ENCODE results near the gene STAT4.

The STAT4 gene

GRCh38 chr2:191144217-191144616, 6.6 kb downstream of the STAT4 start:
- no peak for DNase-seq

GRCh38 chr2:191143791-191144190, 7.0 kb downstream of the STAT4 start:
- no peak for DNase-seq

DNA sequence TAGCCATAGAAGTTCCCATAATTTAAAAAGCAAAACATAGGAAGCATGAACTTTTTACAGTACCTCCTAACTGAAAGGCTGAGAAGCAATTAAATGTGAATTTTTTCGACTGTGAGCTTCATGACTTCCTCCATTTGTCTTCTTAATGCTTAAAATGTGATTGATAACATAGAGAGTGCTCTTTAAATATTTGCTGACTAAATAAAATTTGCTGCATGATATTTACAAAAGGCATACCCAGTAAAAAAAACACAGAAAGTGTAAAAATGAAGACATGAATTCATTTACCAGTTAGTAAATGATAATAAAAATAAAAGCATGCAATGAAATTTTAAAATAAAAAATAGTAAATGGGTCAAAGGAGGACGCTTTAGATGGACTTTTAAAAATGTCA, 21.9 kb downstream of the STAT4 start:
- no peak for DNase-seq

GRCh38 chr2:191128172-191128910, 22.5 kb downstream of the STAT4 start:
- DNase-seq: no peak

GRCh38 chr2:191127235-191127634, 23.6 kb downstream of the STAT4 start:
- DNase-seq: no peak

DNA sequence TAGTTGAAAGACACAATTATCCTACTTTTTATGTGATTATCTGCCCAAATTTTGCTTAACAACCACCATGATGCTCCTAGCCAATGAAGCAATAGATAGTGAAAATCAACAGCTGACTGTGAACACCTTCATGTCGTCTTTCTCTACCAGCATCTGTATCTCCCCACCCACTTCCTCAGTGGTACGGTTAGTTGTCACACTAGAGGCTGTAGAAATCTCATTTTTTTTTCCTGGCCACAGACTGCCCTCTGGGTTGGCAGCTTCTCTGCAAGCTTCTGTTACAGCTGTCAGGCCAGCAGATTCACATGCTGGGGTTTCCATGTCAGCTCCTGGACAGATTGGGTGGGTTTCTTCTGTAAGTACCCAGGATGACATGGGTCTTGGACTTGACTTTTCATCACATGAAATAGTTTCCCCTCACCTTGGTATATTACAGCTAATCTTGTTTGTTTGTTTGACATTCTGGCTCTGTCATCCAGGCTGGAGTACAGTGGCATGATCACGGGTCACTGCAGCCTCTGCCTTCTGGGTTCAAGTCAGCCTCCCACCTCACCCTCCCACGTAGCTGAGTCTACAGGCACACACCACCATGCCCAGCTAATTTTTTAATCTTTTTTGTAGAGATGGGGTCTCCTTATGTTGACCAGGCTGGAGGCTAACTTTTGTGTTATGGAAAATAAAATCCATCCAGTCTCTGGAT, 24.3 kb downstream of the STAT4 start:
- no peak for DNase-seq

- DNase-seq: no peak
Observed at GRCh38 chr2:191125646-191126045, 25.1 kb downstream of the STAT4 start.

DNA sequence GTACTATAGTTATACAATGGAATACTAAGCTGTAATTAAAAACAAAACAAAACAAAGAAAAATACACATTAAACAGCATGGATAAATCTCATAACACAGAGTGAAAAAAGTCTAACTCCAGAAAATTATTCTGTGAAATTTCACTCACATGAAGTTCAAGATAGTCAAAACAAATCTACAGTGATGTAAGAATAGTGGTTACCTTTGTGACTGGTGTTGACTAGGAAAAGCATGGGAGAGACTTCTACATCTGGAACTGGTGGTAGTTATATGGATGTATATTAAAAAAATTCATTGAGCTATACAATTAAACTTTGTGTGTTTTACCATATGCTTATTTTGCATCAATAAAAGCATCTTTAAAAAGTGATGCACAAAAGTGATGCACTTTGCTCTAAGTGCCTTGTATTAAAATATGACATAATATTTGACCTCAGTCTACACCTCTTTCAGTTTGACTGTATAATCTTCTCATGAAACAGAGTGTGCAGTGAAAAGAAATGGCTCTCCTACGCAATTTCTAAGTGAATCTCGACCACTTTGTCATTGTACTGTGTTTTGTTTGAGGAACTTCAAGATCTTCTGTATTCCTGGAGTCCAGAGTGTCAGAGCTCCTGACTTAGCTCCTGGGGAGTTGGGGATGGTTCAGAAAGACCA, 28.0 kb downstream of the STAT4 start:
- no peak for DNase-seq

GRCh38 chr2:191117341-191117740, 33.5 kb downstream of the STAT4 start:
- no peak for DNase-seq

DNA sequence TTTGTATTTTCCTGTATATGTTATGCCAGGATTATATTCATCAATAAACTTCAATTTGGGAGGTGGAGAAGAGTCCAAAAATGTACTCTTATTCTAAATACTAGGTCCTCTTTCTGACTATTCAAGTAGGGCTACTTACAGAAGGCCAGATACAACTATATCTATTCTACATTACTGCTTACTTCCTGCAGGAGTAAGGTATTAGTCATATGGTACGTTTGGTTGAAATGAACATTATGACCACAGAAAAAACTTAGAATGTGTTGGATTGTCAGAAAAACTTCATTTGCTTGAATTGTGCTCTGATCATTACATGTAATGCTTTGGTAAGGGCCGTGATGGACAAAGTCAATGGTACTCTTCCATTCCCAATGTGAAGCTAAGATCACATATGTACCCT, 35.0 kb downstream of the STAT4 start:
- no peak for DNase-seq

- DNase-seq: peak; percentile 64
Observed at GRCh38 chr2:191115391-191115790, 35.4 kb downstream of the STAT4 start.

GRCh38 chr2:191114403-191114886, 36.3 kb downstream of the STAT4 start:
- peak; percentile 80 for DNase-seq

- no peak for DNase-seq
Observed at GRCh38 chr2:191113761-191114160, 37.0 kb downstream of the STAT4 start.

- no peak for DNase-seq
Observed at GRCh38 chr2:191112448-191112901, 38.3 kb downstream of the STAT4 start.

DNA sequence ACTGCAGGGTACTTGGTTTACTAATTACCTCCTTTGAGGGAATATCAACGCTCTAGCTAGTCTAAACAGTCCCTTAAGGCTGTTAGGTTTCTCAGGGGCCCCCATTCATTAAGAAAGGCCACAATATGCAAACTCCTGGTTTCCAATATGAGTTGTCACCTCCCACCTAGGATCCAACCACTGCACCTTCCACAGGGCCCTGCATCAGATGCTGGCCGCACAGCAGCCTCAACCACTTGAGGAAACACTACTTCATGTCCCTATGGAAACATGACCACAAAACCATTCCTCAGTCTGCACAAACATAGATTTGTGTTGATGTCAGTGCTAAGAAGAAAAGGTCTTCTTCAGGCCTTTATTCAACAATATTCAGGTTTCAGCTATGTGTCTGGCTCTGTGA, 40.9 kb downstream of the STAT4 start:
- DNase-seq: no peak

- no peak for DNase-seq
Observed at GRCh38 chr2:191108331-191108730, 42.5 kb downstream of the STAT4 start.

GRCh38 chr2:191105082-191105481, 45.7 kb downstream of the STAT4 start:
- no peak for DNase-seq

DNA sequence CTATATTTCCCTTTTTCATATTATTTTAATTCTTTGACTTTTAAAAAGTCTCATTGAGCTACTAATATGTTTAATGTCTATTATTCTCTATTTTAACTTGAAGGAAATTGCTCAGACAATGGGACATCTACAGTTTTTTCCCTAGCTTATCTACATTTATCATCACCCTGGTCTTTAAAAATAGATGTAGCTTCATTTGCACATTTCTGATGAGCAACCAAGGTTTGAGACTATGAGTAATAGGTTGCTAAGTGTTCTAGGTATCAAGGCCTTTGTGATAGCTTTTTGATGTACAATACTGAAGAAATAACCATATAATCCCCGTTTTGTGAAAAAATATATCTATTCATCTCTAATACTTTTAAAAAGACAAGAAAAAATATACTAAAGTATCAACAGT, 47.0 kb downstream of the STAT4 start:
- DNase-seq: no peak

- DNase-seq: no peak
Observed at GRCh38 chr2:191100216-191100615, 50.6 kb downstream of the STAT4 start.

GRCh38 chr2:191087311-191087710, 63.5 kb downstream of the STAT4 start:
- no peak for DNase-seq

DNA sequence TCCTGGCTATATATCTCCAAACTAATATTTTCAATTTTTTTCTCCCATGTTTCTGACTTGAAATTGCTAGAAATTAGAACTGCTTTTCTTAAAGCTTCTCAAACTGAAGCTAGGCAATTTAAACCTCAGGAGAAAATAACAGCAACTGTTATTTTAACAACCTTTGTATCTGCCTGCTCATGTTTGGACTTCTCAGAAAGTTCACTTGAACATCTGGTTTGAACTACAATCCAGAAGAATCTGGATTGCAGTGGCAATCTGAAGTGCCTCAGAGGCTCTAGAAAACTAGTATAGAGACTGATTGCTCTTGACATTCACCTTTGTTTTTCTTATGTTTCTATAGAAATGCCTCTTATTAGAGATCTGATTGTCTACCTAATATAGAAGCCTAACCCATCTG, 64.1 kb downstream of the STAT4 start:
- no peak for DNase-seq

DNA sequence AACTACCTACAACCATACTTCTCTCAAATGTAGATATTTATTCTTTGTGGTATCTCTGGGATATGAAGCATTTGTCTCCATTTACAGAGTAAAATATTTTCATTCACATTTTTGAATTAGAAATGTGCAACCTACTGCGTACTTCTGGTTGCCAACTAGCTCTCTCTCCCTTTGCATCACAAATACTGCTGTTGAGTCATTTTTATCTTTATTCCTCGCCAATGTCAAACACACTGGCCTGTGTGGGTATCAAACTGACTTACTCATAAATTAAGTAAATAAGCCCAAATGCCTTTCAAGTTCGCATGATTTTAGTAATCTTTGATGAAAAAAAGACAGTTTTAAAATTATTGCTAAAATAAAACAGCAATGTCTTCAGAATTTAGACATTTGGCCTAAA, 67.3 kb downstream of the STAT4 start:
- DNase-seq: no peak

DNA sequence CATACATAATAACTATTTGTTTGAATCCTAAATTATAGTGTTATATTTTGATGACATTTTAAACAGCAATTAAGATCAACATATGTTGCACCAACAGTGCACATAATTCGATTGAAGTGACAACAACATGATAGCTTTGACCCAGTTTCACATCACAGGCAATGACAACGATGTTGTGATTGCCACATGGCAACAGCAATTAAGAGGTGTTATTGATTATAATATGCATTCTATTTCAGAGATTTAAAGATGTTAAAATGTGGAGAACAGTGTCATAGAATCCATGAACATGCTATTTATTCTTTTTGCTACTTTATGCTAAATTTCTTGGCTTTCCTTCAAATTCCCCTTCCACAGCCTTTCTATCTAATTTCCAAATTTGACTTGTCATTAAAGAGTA, 68.5 kb downstream of the STAT4 start:
- DNase-seq: no peak
